CD4-positive, alpha-beta T cell (primary cell): ENCODE measurements around the gene CACNA2D3. TPM values are rescaled to one million over a fixed set of nuclear protein-coding genes. Genes with fewer than 3 reads are reported as not detected.

ENCODE experiments used
- ATAC-seq: fragments of 200-7000 bp; cut with Tn5 transposase; one replicate; pipeline ENCODE4 v1.10.0; 2022; ENCODE audit warnings: mild to moderate bottlenecking; ENCODE audit not compliant: poor library complexity
- CTCF ChIA-PET: fragments of 350-600 bp; sonication (Branson Sonifier 250); formaldehyde crosslinking; loops from one replicate; lab custom pipeline; 2021; ENCODE audit warnings: antibody characterized with exemption, inconsistent platforms; lab: Charles Lee
- POLR2A ChIA-PET: fragments of 350-600 bp; sonication (Branson Sonifier 250); formaldehyde crosslinking; loops from one replicate; lab custom pipeline; 2021; ENCODE audit warnings: antibody characterized with exemption, inconsistent platforms; lab: Charles Lee
- DNase-seq, 14 experiments: peaks; one replicate each; pipeline ENCODE4 v3.0.0-alpha.2; 2013 to 2020; ENCODE audit warnings: mixed read lengths in 2 of 14
- H3K27ac ChIP-seq, 2 donors: one replicate each; pipeline versions ENCODE4 v1.5.1 to v1.7.0; 2013; ENCODE audit warnings: low read length in 2 of 2, low read depth in 1 of 2, mild to moderate bottlenecking in 1 of 2
- H3K27me3 ChIP-seq, 2 experiments: 1 replicate in 1 of 2; 2 replicates in 1 of 2; pipeline versions ENCODE4 v1.6.1 to v1.7.0; 2013; ENCODE audit warnings: low read length in 2 of 2, control low read depth in 1 of 2, mild to moderate bottlenecking in 1 of 2, moderate library complexity in 1 of 2; ENCODE audit not compliant: insufficient read depth in 2 of 2, control insufficient read depth in 1 of 2
- H3K36me3 ChIP-seq: one replicate; pipeline ENCODE4 v1.6.1; 2013; ENCODE audit warnings: low read length, control low read depth; ENCODE audit not compliant: insufficient read depth
- H3K4me1 ChIP-seq: one replicate; pipeline ENCODE4 v1.6.1; 2013; ENCODE audit warnings: low read length, control low read depth; ENCODE audit not compliant: insufficient read depth
- H3K4me3 ChIP-seq: one replicate; pipeline ENCODE4 v1.5.1; 2013; ENCODE audit warnings: mild to moderate bottlenecking, low read length, moderate library complexity
- H3K9me3 ChIP-seq, 2 experiments: 1 replicate in 1 of 2; 2 replicates in 1 of 2; pipeline versions ENCODE4 v1.6.1 to v1.7.0; 2013; ENCODE audit warnings: low read length in 2 of 2, mild to moderate bottlenecking in 2 of 2, control low read depth in 1 of 2, moderate library complexity in 1 of 2; ENCODE audit not compliant: control insufficient read depth in 1 of 2, insufficient read depth in 1 of 2
- H3K27ac Mint-ChIP-seq: one replicate; pipeline ENCODE4 v1.8.0; 2020; ENCODE audit warnings: mixed read lengths
- H3K27me3 Mint-ChIP-seq: one replicate; pipeline ENCODE4 v1.8.0; 2021; ENCODE audit warnings: mixed read lengths
- H3K36me3 Mint-ChIP-seq: one replicate; pipeline ENCODE4 v1.8.0; 2021; ENCODE audit warnings: low read depth, mixed read lengths
- H3K4me1 Mint-ChIP-seq: one replicate; pipeline ENCODE4 v1.8.0; 2021; ENCODE audit warnings: low read depth, mixed read lengths
- H3K4me3 Mint-ChIP-seq: one replicate; pipeline ENCODE4 v1.8.0; 2020; ENCODE audit warnings: mild to moderate bottlenecking, mixed read lengths
- H3K9me3 Mint-ChIP-seq: one replicate; pipeline ENCODE4 v1.8.0; 2020; ENCODE audit warnings: mixed read lengths
- CTCF ChIP-seq: fragments of 200-600 bp; IDR thresholded peaks from one replicate; pipeline ENCODE4 v1.8.0; 2022; ENCODE audit warnings: antibody characterized with exemption, mild to moderate bottlenecking
- intact Hi-C, 2 experiments: fragments of 100-400 bp; cut with DNase I in 1 of 2; cut with micrococcal nuclease in 1 of 2; formaldehyde crosslinking; loops; one replicate each; pipeline versions ENCODE4 v1.15.1 to v1.9.0; 2023 to 2025; cut with DNase I, micrococcal nuclease
- total RNA-seq, 174 experiments: library from RNA in 2 of 174; stranded (reverse) in 2 of 174; gene quantifications; one replicate each; pipeline ENCODE4 v1.2.3 and lab custom pipeline; 2021 to 2026

Gene CACNA2D3
- total RNA-seq, 2 experiments from 2014 or later: 0.08 TPM; not detected in 1

GRCh38 chr3:55119268-55119667, 996.9 kb downstream of the CACNA2D3 start:
- DNase-seq (no peak), ATAC-seq (no peak)
- Mint-ChIP-seq H3K36me3 (no peaks in the 10 kb centered on the region), H3K27me3 (no peaks in the 10 kb centered on the region), H3K4me3 (no peak overlapping the region), H3K27ac (no peak overlapping the region), H3K4me1 (no peaks in the 10 kb centered on the region), H3K9me3 (peaks cover 11% of the 10 kb centered on the region)
- no peaks in the 10 kb centered on the region for H3K27me3 ChIP-seq
- intact Hi-C loops: no loop called here
- ChIA-PET POLR2A (no interaction called here), CTCF (no interaction called here)
- H3K4me1 ChIP-seq: no peaks in the 10 kb centered on the region
- no peak for TF ChIP-seq CTCF
- H3K36me3 ChIP-seq: no peaks in the 10 kb centered on the region
- no peak overlapping the region for H3K4me3 ChIP-seq
- H3K27ac ChIP-seq: no peak overlapping the region
- peaks cover 0 to 8% of the 10 kb centered on the region in 2 experiments for H3K9me3 ChIP-seq

- Mint-ChIP-seq H3K27ac (no peak overlapping the region), H3K9me3 (peaks cover 4% of the 10 kb centered on the region), H3K4me1 (no peaks in the 10 kb centered on the region), H3K27me3 (no peaks in the 10 kb centered on the region), H3K36me3 (no peaks in the 10 kb centered on the region), H3K4me3 (no peak overlapping the region)
- H3K36me3 ChIP-seq: no peaks in the 10 kb centered on the region
- no peak for TF ChIP-seq CTCF
- H3K4me3 ChIP-seq: no peak overlapping the region
- H3K9me3 ChIP-seq: peaks cover 0 to 4% of the 10 kb centered on the region in 2 experiments
- DNase-seq (no peak), ATAC-seq (no peak)
- H3K27me3 ChIP-seq: no peaks in the 10 kb centered on the region
- H3K27ac ChIP-seq: no peak overlapping the region
- POLR2A ChIA-PET: no interaction called here
- CTCF ChIA-PET: no interaction called here
- intact Hi-C loops: loop anchor here in 1 of 2 experiments (10.0 kb wide), 1 partner anchor 62 kb away; no protein-coding TSS in a partner anchor
- no peaks in the 10 kb centered on the region for H3K4me1 ChIP-seq
These were observed 1000.0 kb downstream of the CACNA2D3 start for GRCh38 chr3:55122312-55122711.

Other genes with a start within 250 kb of the CACNA2D3 start
- 10 to 100 TPM; 13.7 to 14.3 TPM for gene ACTR8, start 240.4 kb upstream of the CACNA2D3 start, total RNA-seq
- gene SELENOK, start 230.7 kb upstream of the CACNA2D3 start, total RNA-seq: 100 to 1,000 TPM; 153 to 159 TPM